SK-N-SH (cell line): ENCODE data around the gene TADA2A. TPM values are rescaled to one million over a fixed set of nuclear protein-coding genes. Genes with fewer than 3 reads are reported as not detected.

ENCODE experiments used
- CTCF ChIA-PET: fragments of 300-600, 350-600 bp; formaldehyde crosslinking; extraction: SDS; loops from one replicate; lab custom pipeline; 2021; lab: Yijun Ruan, JAX
- POLR2A ChIA-PET: fragments of 350-600 bp; sonication (Branson Sonifier 250); formaldehyde crosslinking; extraction: SDS; loops from one replicate; lab custom pipeline; 2020; ENCODE audit warnings: antibody characterized with exemption, inconsistent platforms; lab: Yijun Ruan, JAX
- DNase-seq: peaks from one replicate; pipeline ENCODE4 v3.0.0; 2012
- H2AFZ ChIP-seq: fragments of 200-600 bp; sonication (generic); 2 replicates; pipeline ENCODE4 v1.8.1; 2016; ENCODE audit warnings: antibody characterized with exemption, mild to moderate bottlenecking, low read depth
- H3F3A ChIP-seq: fragments of 200-600 bp; sonication (generic); replicated peaks from 2 replicates; pipeline ENCODE3; 2016; ENCODE audit warnings: antibody characterized with exemption, mild to moderate bottlenecking; ENCODE audit not compliant: insufficient read depth
- H3K27ac ChIP-seq, 2 experiments: fragments of 200-500 bp in 1 of 2; fragments of 200-600 bp in 1 of 2; sonication (Bioruptor generic) in 1 of 2; sonication (generic), shearing (Covaris generic) in 1 of 2; 2 replicates each; pipeline versions ENCODE4 v1.5.1 to v1.6.1; 2014 to 2016; ENCODE audit warnings: low read depth in 2 of 2, inconsistent platforms in 1 of 2, low read length in 1 of 2, mild to moderate bottlenecking in 1 of 2, mixed read lengths in 1 of 2
- H3K27me3 ChIP-seq: fragments of 200-600 bp; sonication (generic), shearing (Covaris generic); 2 replicates; pipeline ENCODE4 v1.6.1; 2016; ENCODE audit warnings: mixed run types; ENCODE audit not compliant: insufficient read depth
- H3K36me3 ChIP-seq, 2 experiments: fragments of 200-500 bp in 1 of 2; fragments of 200-600 bp in 1 of 2; sonication (Bioruptor generic) in 1 of 2; sonication (generic) in 1 of 2; replicated peaks in 1 of 2; 2 replicates each; pipeline versions ENCODE3 to v1.5.1; 2014 to 2016; ENCODE audit warnings: low read length in 1 of 2, mild to moderate bottlenecking in 1 of 2; ENCODE audit not compliant: insufficient read depth in 2 of 2, control insufficient read depth in 1 of 2
- H3K4me1 ChIP-seq, 2 experiments: fragments of 200-500 bp in 1 of 2; fragments of 200-600 bp in 1 of 2; sonication (Bioruptor generic) in 1 of 2; sonication (generic), shearing (Covaris generic) in 1 of 2; 2 replicates each; pipeline versions ENCODE4 v1.5.1 to v1.6.1; 2014 to 2016; ENCODE audit warnings: low read depth in 1 of 2, low read length in 1 of 2, mixed run types in 1 of 2; ENCODE audit not compliant: insufficient read depth in 2 of 2, control insufficient read depth in 1 of 2
- H3K4me2 ChIP-seq: fragments of 200-600 bp; sonication (generic), shearing (Covaris generic); 2 replicates; pipeline ENCODE4 v1.6.1; 2017; ENCODE audit warnings: mixed run types
- H3K4me3 ChIP-seq, 2 experiments: fragments of 200-500 bp in 1 of 2; fragments of 200-600 bp in 1 of 2; sonication (Bioruptor generic) in 1 of 2; sonication (generic), shearing (Covaris generic) in 1 of 2; 2 replicates each; pipeline versions ENCODE4 v1.5.1 to v1.8.1; 2014 to 2016; ENCODE audit warnings: low read depth in 2 of 2, inconsistent platforms in 1 of 2, low read length in 1 of 2, mild to moderate bottlenecking in 1 of 2, mixed read lengths in 1 of 2, moderate library complexity in 1 of 2
- H3K79me2 ChIP-seq: fragments of 200-600 bp; sonication (generic); 2 replicates; pipeline ENCODE4 v1.8.1; 2017; ENCODE audit warnings: mild to moderate bottlenecking; ENCODE audit not compliant: insufficient read depth
- H3K9ac ChIP-seq: fragments of 200-600 bp; sonication (generic); 2 replicates; pipeline ENCODE4 v1.6.1; 2017; ENCODE audit warnings: mixed run types
- H3K9me2 ChIP-seq: fragments of 200-600 bp; sonication (generic); 2 replicates; pipeline ENCODE4 v1.6.1; 2017; ENCODE audit warnings: mixed run types
- H3K9me3 ChIP-seq: fragments of 200-600 bp; sonication (generic); 2 replicates; pipeline ENCODE4 v1.6.1; 2017; ENCODE audit warnings: mixed run types, mild to moderate bottlenecking, moderate library complexity
- H4K20me1 ChIP-seq: fragments of 200-600 bp; sonication (generic); 2 replicates; pipeline ENCODE4 v1.6.1; 2017; ENCODE audit warnings: mild to moderate bottlenecking, mixed run types; ENCODE audit not compliant: insufficient read depth
- ELF1 ChIP-seq: IDR thresholded peaks from 2 replicates; pipeline ENCODE4 v1.4.0; 2012
- EP300 ChIP-seq, 2 experiments: IDR thresholded peaks; 2 replicates each; pipeline versions ENCODE4 v1.4.0 to v1.6.1; 2012; ENCODE audit warnings: borderline replicate concordance in 1 of 2, low read depth in 1 of 2, low read length in 1 of 2
- FOSL2 ChIP-seq: IDR thresholded peaks from 2 replicates; pipeline ENCODE4 v1.4.0; 2012; ENCODE audit warnings: low read depth, mild to moderate bottlenecking, moderate library complexity, borderline replicate concordance
- GATA2 ChIP-seq: sonication (generic); formaldehyde crosslinking; IDR thresholded peaks from 2 replicates; pipeline ENCODE4 v1.5.0; 2020; ENCODE audit warnings: mild to moderate bottlenecking, missing genetic modification reagents
- SIN3A ChIP-seq: IDR thresholded peaks from 2 replicates; pipeline ENCODE4 v1.6.1; 2012; ENCODE audit warnings: low read depth, mild to moderate bottlenecking, low read length, moderate library complexity, borderline replicate concordance
- WGBS: methylation state at CpG from one replicate; pipeline ENCODE4 v1.1.6; 2017; ENCODE audit warnings: low lambda C conversion rate; 5-methylcytosine and 5-hydroxymethylcytosine counted together
- polyA plus RNA-seq, 3 experiments: library from polyadenylated mRNA; depleted of rRNA; stranded (reverse); fragments of >200 nt; gene quantifications; 2 replicates each; pipeline ENCODE4 v1.2.3, GENCODE V29; 2012
- TF ChIP-seq, protein P1 (sequence below): IDR thresholded peaks from 2 replicates; pipeline ENCODE4; 2012
- TF ChIP-seq, protein P2 (sequence below): IDR thresholded peaks from 2 replicates; pipeline ENCODE4 v1.4.0; 2012; ENCODE audit warnings: low read depth, borderline replicate concordance
- TF ChIP-seq, protein P3 (sequence below): IDR thresholded peaks from 2 replicates; pipeline ENCODE4 v1.4.0; 2012; ENCODE audit warnings: low read depth, borderline replicate concordance
- TF ChIP-seq, protein P4 (sequence below): IDR thresholded peaks from 2 replicates; pipeline ENCODE4 v1.6.1; 2012; ENCODE audit warnings: mild to moderate bottlenecking, low read depth, low read length, moderate library complexity
- TF ChIP-seq, protein P5 (sequence below): fragments of 150-350 bp; IDR thresholded peaks from 2 replicates; pipeline ENCODE4 v1.6.1; 2016; ENCODE audit warnings: mild to moderate bottlenecking, low read depth, low read length

TADA2A gene
- polyA plus RNA-seq, 1 of the 3 experiments (the other 2 are of a cell fraction): 9.7 TPM

DNA sequence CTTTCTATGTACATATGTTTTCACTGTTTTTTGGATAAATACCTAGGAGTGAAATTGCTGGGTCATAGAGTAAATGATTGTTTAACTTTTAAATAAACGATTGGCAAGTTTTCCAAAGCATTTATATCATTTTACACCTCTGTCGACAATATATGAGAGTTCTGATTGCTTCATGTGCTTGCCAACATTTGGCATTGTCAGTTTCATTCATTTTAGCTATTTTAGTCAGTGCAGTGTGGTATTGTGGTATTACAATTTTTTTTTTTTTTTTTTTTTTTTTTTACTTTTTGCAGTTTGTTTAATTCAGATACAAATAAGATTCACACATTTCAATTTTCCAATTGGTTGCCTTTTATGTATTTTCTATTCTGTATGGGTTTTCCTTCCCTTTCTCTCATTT is 26.0 kb downstream of the TADA2A start:
- no peak for DNase-seq
- CTCF ChIA-PET: no interaction called here

More for the DNA sequence above, 26.0 kb downstream of the TADA2A start:
- TF ChIP-seq, protein P1, sequence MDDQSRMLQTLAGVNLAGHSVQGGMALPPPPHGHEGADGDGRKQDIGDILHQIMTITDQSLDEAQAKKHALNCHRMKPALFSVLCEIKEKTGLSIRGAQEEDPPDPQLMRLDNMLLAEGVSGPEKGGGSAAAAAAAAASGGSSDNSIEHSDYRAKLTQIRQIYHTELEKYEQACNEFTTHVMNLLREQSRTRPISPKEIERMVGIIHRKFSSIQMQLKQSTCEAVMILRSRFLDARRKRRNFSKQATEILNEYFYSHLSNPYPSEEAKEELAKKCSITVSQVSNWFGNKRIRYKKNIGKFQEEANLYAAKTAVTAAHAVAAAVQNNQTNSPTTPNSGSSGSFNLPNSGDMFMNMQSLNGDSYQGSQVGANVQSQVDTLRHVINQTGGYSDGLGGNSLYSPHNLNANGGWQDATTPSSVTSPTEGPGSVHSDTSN: no peak
- TF ChIP-seq, protein P2, sequence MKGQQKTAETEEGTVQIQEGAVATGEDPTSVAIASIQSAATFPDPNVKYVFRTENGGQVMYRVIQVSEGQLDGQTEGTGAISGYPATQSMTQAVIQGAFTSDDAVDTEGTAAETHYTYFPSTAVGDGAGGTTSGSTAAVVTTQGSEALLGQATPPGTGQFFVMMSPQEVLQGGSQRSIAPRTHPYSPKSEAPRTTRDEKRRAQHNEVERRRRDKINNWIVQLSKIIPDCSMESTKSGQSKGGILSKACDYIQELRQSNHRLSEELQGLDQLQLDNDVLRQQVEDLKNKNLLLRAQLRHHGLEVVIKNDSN: no peak
- no peak for TF ChIP-seq SIN3A
- no peak for TF ChIP-seq EP300 (IDR thresholded peaks at IDR 0.05; ENCODE audit: borderline replicate concordance in 1 of 2, low read depth in 1 of 2, low read length in 1 of 2)
- TF ChIP-seq, protein P3, sequence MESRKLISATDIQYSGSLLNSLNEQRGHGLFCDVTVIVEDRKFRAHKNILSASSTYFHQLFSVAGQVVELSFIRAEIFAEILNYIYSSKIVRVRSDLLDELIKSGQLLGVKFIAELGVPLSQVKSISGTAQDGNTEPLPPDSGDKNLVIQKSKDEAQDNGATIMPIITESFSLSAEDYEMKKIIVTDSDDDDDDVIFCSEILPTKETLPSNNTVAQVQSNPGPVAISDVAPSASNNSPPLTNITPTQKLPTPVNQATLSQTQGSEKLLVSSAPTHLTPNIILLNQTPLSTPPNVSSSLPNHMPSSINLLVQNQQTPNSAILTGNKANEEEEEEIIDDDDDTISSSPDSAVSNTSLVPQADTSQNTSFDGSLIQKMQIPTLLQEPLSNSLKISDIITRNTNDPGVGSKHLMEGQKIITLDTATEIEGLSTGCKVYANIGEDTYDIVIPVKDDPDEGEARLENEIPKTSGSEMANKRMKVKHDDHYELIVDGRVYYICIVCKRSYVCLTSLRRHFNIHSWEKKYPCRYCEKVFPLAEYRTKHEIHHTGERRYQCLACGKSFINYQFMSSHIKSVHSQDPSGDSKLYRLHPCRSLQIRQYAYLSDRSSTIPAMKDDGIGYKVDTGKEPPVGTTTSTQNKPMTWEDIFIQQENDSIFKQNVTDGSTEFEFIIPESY: no peak
- TF ChIP-seq GATA2: no peak
- TF ChIP-seq FOSL2: no peak
- TF ChIP-seq, protein P4, sequence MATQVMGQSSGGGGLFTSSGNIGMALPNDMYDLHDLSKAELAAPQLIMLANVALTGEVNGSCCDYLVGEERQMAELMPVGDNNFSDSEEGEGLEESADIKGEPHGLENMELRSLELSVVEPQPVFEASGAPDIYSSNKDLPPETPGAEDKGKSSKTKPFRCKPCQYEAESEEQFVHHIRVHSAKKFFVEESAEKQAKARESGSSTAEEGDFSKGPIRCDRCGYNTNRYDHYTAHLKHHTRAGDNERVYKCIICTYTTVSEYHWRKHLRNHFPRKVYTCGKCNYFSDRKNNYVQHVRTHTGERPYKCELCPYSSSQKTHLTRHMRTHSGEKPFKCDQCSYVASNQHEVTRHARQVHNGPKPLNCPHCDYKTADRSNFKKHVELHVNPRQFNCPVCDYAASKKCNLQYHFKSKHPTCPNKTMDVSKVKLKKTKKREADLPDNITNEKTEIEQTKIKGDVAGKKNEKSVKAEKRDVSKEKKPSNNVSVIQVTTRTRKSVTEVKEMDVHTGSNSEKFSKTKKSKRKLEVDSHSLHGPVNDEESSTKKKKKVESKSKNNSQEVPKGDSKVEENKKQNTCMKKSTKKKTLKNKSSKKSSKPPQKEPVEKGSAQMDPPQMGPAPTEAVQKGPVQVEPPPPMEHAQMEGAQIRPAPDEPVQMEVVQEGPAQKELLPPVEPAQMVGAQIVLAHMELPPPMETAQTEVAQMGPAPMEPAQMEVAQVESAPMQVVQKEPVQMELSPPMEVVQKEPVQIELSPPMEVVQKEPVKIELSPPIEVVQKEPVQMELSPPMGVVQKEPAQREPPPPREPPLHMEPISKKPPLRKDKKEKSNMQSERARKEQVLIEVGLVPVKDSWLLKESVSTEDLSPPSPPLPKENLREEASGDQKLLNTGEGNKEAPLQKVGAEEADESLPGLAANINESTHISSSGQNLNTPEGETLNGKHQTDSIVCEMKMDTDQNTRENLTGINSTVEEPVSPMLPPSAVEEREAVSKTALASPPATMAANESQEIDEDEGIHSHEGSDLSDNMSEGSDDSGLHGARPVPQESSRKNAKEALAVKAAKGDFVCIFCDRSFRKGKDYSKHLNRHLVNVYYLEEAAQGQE: no peak
- TF ChIP-seq, protein P5, sequence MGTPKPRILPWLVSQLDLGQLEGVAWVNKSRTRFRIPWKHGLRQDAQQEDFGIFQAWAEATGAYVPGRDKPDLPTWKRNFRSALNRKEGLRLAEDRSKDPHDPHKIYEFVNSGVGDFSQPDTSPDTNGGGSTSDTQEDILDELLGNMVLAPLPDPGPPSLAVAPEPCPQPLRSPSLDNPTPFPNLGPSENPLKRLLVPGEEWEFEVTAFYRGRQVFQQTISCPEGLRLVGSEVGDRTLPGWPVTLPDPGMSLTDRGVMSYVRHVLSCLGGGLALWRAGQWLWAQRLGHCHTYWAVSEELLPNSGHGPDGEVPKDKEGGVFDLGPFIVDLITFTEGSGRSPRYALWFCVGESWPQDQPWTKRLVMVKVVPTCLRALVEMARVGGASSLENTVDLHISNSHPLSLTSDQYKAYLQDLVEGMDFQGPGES: no peak
- no peak for TF ChIP-seq ELF1
- Histone ChIP-seq H3K4me2 (no peak overlapping the region), H2AFZ (no peak overlapping the region), H3K9ac (no peak overlapping the region), H3K36me3 (peaks cover 8 to 40% of the 10 kb centered on the region in 2 experiments), H3K79me2 (peaks cover 42% of the 10 kb centered on the region), H3K9me2 (no peaks in the 10 kb centered on the region), H3K4me3 (no peak overlapping the region), H3K4me1 (no peaks in the 10 kb centered on the region), H3K9me3 (no peaks in the 10 kb centered on the region), H3F3A (peaks cover 19% of the 10 kb centered on the region), H4K20me1 (no peaks in the 10 kb centered on the region), H3K27ac (no peak overlapping the region), H3K27me3 (no peaks in the 10 kb centered on the region)
- 92% methylated on average over 2 of the region's 2 CpGs for WGBS
- POLR2A ChIA-PET: no interaction called here
